K562 (cell line): Measurements from ENCODE around the gene COL4A6. TPM values are rescaled to one million over a fixed set of nuclear protein-coding genes. Genes with fewer than 3 reads are reported as not detected.

Source experiments
- CTCF ChIP-seq, 3 experiments: IDR thresholded peaks in 2 of 3; conservative IDR thresholded peaks in 1 of 3; 2 replicates each; pipeline ENCODE4 v1.5.1; 2011 to 2012; ENCODE audit warnings: low read length in 3 of 3, mild to moderate bottlenecking in 3 of 3, control low read depth in 2 of 3, improper control_type of control experiment in 1 of 3, inconsistent platforms in 1 of 3, low read depth in 1 of 3, mixed read lengths in 1 of 3, moderate library complexity in 1 of 3; ENCODE audit not compliant: insufficient read depth in 2 of 3
- KAT8 ChIP-seq: fragments of 450-650 bp; IDR thresholded peaks from 2 replicates; pipeline ENCODE4 v1.6.1; 2016; ENCODE audit warnings: low read depth, mild to moderate bottlenecking
- MAX ChIP-seq: sonication (generic); formaldehyde crosslinking; IDR thresholded peaks from 2 replicates; pipeline ENCODE4 v1.9.0; 2022; ENCODE audit warnings: mild to moderate bottlenecking, missing genetic modification reagents
- SOX6 ChIP-seq: fragments of 450-650 bp; IDR thresholded peaks from 2 replicates; pipeline ENCODE4 v1.6.1; 2014; ENCODE audit warnings: mild to moderate bottlenecking
- TCFL5 ChIP-seq: fragments of 250-450 bp; sonication (Bioruptor Pico); conservative IDR thresholded peaks from 2 replicates; pipeline ENCODE4 v1.6.1; 2021; ENCODE audit warnings: mild to moderate bottlenecking, moderate library complexity, matching md5 sums
- TRIM25 ChIP-seq: fragments of 450-650 bp; IDR thresholded peaks from 2 replicates; pipeline ENCODE4 v1.7.0; 2016; ENCODE audit warnings: borderline replicate concordance
- TSHZ1 ChIP-seq: fragments of 250-450 bp; sonication (Bioruptor Pico); IDR thresholded peaks from 2 replicates; pipeline ENCODE4 v1.4.0; 2020; ENCODE audit warnings: mild to moderate bottlenecking, moderate library complexity
- ZBED1 ChIP-seq: IDR thresholded peaks from 2 replicates; pipeline ENCODE4 v1.6.1; 2014
- polyA plus RNA-seq, 8 experiments: library from polyadenylated mRNA; depleted of rRNA in 4 of 8; stranded (reverse) in 5 of 8; unstranded in 3 of 8; fragments of >200 nt; fragmentation: Nextera tagmentation in 2 of 8; fragmentation: Illumina TruSeq in 1 of 8; extraction: Ambion mirVana in 2 of 8; extraction: Trizol in 1 of 8; gene quantifications; 2 replicates each; pipeline versions ENCODE4 v1.2.1 to v1.2.3, GENCODE V29; 2011 to 2014; ENCODE audit warnings: inconsistent platforms in 1 of 8, missing spikeins in 1 of 8
- total RNA-seq, 7 experiments: library from RNA; depleted of rRNA in 6 of 7; stranded (reverse); fragments of >200 nt in 6 of 7; fragmentation: Illumina TruSeq in 2 of 7; extraction: Trizol in 2 of 7; gene quantifications; 2 replicates each; pipeline versions ENCODE4 v1.2.1 to v1.2.3, GENCODE V29; 2011 to 2021; ENCODE audit warnings: low replicate concordance in 1 of 7
- TF ChIP-seq, protein P1 (sequence below), 2 experiments: fragments of 450-650 bp; conservative IDR thresholded peaks; 2 replicates each; pipeline ENCODE4 v1.6.1; 2017; ENCODE audit warnings: mild to moderate bottlenecking in 2 of 2, moderate library complexity in 2 of 2
- TF ChIP-seq, protein P2 (sequence below): fragments of 450-650 bp; IDR thresholded peaks from 2 replicates; pipeline ENCODE4 v1.6.1; 2016; ENCODE audit warnings: missing biosample characterization, missing genetic modification characterization
- TF ChIP-seq, protein P3 (sequence below), 3 experiments: fragments of 200-800 bp in 1 of 3; fragments of 250-450 bp in 1 of 3; fragments of 450-650 bp in 1 of 3; sonication (Bioruptor Pico) in 1 of 3; sonication (Bioruptor generic) in 1 of 3; formaldehyde crosslinking in 1 of 3; IDR thresholded peaks; 2 replicates each; pipeline versions ENCODE4 v1.6.1 to v1.8.0; 2016 to 2022; ENCODE audit warnings: mild to moderate bottlenecking in 2 of 3, missing genetic modification characterization in 2 of 3, missing compliant biosample characterization in 1 of 3, moderate library complexity in 1 of 3

The COL4A6 gene
- total and polyA plus RNA-seq, 9 of the 15 experiments (the other 6 are each of a cell fraction or from before 2014, with no cell fraction given), result 0.02 to 0.05 TPM; not detected in 7

GRCh38 chrX:108165383-108166111 lies 272.7 kb downstream of the COL4A6 start (continued):
- TF ChIP-seq TSHZ1 (CRISPR knock-in tag), result no peak
- TF ChIP-seq, protein P1, sequence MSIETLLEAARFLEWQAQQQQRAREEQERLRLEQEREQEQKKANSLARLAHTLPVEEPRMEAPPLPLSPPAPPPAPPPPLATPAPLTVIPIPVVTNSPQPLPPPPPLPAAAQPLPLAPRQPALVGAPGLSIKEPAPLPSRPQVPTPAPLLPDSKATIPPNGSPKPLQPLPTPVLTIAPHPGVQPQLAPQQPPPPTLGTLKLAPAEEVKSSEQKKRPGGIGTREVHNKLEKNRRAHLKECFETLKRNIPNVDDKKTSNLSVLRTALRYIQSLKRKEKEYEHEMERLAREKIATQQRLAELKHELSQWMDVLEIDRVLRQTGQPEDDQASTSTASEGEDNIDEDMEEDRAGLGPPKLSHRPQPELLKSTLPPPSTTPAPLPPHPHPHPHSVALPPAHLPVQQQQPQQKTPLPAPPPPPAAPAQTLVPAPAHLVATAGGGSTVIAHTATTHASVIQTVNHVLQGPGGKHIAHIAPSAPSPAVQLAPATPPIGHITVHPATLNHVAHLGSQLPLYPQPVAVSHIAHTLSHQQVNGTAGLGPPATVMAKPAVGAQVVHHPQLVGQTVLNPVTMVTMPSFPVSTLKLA (conservative IDR thresholded peaks at IDR 0.05), result no peak
- TF ChIP-seq TCFL5 (CRISPR knock-in tag), result no peak
- no peak for TF ChIP-seq MAX (CRISPR knock-in tag)
- TF ChIP-seq, protein P2, sequence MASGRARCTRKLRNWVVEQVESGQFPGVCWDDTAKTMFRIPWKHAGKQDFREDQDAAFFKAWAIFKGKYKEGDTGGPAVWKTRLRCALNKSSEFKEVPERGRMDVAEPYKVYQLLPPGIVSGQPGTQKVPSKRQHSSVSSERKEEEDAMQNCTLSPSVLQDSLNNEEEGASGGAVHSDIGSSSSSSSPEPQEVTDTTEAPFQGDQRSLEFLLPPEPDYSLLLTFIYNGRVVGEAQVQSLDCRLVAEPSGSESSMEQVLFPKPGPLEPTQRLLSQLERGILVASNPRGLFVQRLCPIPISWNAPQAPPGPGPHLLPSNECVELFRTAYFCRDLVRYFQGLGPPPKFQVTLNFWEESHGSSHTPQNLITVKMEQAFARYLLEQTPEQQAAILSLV (tag), result no peak
- TF ChIP-seq SOX6, result no peak
- TF ChIP-seq, protein P3, sequence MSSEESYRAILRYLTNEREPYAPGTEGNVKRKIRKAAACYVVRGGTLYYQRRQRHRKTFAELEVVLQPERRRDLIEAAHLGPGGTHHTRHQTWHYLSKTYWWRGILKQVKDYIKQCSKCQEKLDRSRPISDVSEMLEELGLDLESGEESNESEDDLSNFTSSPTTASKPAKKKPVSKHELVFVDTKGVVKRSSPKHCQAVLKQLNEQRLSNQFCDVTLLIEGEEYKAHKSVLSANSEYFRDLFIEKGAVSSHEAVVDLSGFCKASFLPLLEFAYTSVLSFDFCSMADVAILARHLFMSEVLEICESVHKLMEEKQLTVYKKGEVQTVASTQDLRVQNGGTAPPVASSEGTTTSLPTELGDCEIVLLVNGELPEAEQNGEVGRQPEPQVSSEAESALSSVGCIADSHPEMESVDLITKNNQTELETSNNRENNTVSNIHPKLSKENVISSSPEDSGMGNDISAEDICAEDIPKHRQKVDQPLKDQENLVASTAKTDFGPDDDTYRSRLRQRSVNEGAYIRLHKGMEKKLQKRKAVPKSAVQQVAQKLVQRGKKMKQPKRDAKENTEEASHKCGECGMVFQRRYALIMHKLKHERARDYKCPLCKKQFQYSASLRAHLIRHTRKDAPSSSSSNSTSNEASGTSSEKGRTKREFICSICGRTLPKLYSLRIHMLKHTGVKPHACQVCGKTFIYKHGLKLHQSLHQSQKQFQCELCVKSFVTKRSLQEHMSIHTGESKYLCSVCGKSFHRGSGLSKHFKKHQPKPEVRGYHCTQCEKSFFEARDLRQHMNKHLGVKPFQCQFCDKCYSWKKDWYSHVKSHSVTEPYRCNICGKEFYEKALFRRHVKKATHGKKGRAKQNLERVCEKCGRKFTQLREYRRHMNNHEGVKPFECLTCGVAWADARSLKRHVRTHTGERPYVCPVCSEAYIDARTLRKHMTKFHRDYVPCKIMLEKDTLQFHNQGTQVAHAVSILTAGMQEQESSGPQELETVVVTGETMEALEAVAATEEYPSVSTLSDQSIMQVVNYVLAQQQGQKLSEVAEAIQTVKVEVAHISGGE (CRISPR knock-in tag; IDR thresholded peaks at IDR 0.05), result no peak
- peak; percentile 44 to 56 (median 48) for TF ChIP-seq CTCF (IDR thresholded peaks at IDR 0.05 in 2 of 3, conservative IDR thresholded peaks at IDR 0.05 in 1 of 3; ENCODE audit: insufficient read depth in 2 of 3, low read depth in 1 of 3, low read length in 3 of 3)
- peak; percentile 88 for TF ChIP-seq KAT8
- no peak for TF ChIP-seq ZBED1
- no peak for TF ChIP-seq TRIM25
